Stimulated activated naive CD8-positive, alpha-beta T cell treated with anti-CD3 and anti-CD28 coated beads, Interleukin-15, amount 100 ng/mL, for 72 hours (primary cell): ENCODE results near the gene CCPG1.
"Not testable (repeated sequence)": the region's sequence is repeated elsewhere in the genome, so short reads cannot be mapped to it uniquely, and the experiment has no call there.

Experiments used
- ATAC-seq: fragments of 150-1000 bp; cut with Tn5 transposase; 2 replicates; pipeline ENCODE4 v1.10.0; 2021; ENCODE audit warnings: mild to moderate bottlenecking, moderate library complexity
- DNase-seq, 2 donors: peaks; one replicate each; pipeline ENCODE4 v3.0.0; 2021 to 2022
- H3K27ac Mint-ChIP-seq, 2 donors: one replicate each; pipeline ENCODE4 v1.8.0; 2022; ENCODE audit warnings: mild to moderate bottlenecking in 2 of 2, mixed read lengths in 2 of 2, moderate library complexity in 2 of 2
- H3K27me3 Mint-ChIP-seq: one replicate; pipeline ENCODE4 v1.8.0; 2022; ENCODE audit warnings: mixed read lengths
- H3K4me1 Mint-ChIP-seq: one replicate; pipeline ENCODE4 v1.8.0; 2022; ENCODE audit warnings: mild to moderate bottlenecking, mixed read lengths
- H3K4me3 Mint-ChIP-seq, 2 donors: one replicate each; pipeline ENCODE4 v1.8.0; 2022; ENCODE audit warnings: mild to moderate bottlenecking in 2 of 2, mixed read lengths in 2 of 2, moderate library complexity in 1 of 2
- H3K9me3 Mint-ChIP-seq, 2 donors: one replicate each; pipeline ENCODE4 v1.8.0; 2022; ENCODE audit warnings: mixed read lengths in 2 of 2

The CCPG1 gene

GRCh38 chr15:55402707-55403106 lies 5.5 kb downstream of the CCPG1 start:
- peak; percentile 5 to 21 for DNase-seq

GRCh38 chr15:55401786-55402246 lies 6.3 kb downstream of the CCPG1 start:
- peak overlapping the region in 1 of 2 donors; percentile 52 for H3K27ac Mint-ChIP-seq
- no peaks in the 10 kb centered on the region for H3K27me3 Mint-ChIP-seq
- H3K4me3 Mint-ChIP-seq = no peak overlapping the region
- H3K9me3 Mint-ChIP-seq = no peaks in the 10 kb centered on the region
- DNase-seq (no peak), ATAC-seq (no peak)
- peaks cover 53% of the 10 kb centered on the region for H3K4me1 Mint-ChIP-seq

More at GRCh38 chr15:55402707-55403106, 5.5 kb downstream of the CCPG1 start:
- Mint-ChIP-seq H3K4me1 (peaks cover 60% of the 10 kb centered on the region), H3K9me3 (no peaks in the 10 kb centered on the region), H3K4me3 (peak overlapping the region; percentile 36 to 79), H3K27me3 (no peaks in the 10 kb centered on the region), H3K27ac (peak overlapping the region; percentile 97 to 98)
- ATAC-seq = peak; percentile 87

- H3K27ac Mint-ChIP-seq, H3K9me3 Mint-ChIP-seq, H3K4me3 Mint-ChIP-seq, ATAC-seq, H3K27me3 Mint-ChIP-seq, DNase-seq: not testable (repeated sequence)
- peaks cover 43% of the 10 kb centered on the region for H3K4me1 Mint-ChIP-seq
Observed at GRCh38 chr15:55400050-55400449, 8.1 kb downstream of the CCPG1 start.

GRCh38 chr15:55398243-55398642 lies 9.9 kb downstream of the CCPG1 start:
- Mint-ChIP-seq H3K4me3 (no peak overlapping the region), H3K27ac (no peak overlapping the region), H3K9me3 (peaks cover 10 to 13% of the 10 kb centered on the region in 2 donors), H3K27me3 (no peaks in the 10 kb centered on the region), H3K4me1 (peaks cover 40% of the 10 kb centered on the region)
- ATAC-seq = no peak
- DNase-seq = no peak

GRCh38 chr15:55394694-55395093 lies 13.5 kb downstream of the CCPG1 start:
- peak overlapping the region in 1 of 2 donors; percentile 79 for H3K27ac Mint-ChIP-seq
- H3K4me3 Mint-ChIP-seq = no peak overlapping the region
- ATAC-seq (no peak), DNase-seq (no peak)
- no peaks in the 10 kb centered on the region for H3K27me3 Mint-ChIP-seq
- peaks cover 10 to 13% of the 10 kb centered on the region in 2 donors for H3K9me3 Mint-ChIP-seq
- H3K4me1 Mint-ChIP-seq = peaks cover 19% of the 10 kb centered on the region

- DNase-seq (no peak), ATAC-seq (peak; percentile 53)
- Mint-ChIP-seq H3K27me3 (no peaks in the 10 kb centered on the region), H3K27ac (peak overlapping the region in 1 of 2 donors; percentile 9), H3K4me1 (peaks cover 21% of the 10 kb centered on the region), H3K9me3 (no peaks in the 10 kb centered on the region), H3K4me3 (no peak overlapping the region)
Observed at GRCh38 chr15:55389264-55389607, 18.9 kb downstream of the CCPG1 start.

GRCh38 chr15:55387027-55387426 lies 21.1 kb downstream of the CCPG1 start:
- DNase-seq = no peak
- H3K27ac Mint-ChIP-seq = peak overlapping the region in 1 of 2 donors; percentile 64
- no peak for ATAC-seq
- H3K9me3 Mint-ChIP-seq = no peaks in the 10 kb centered on the region
- peaks cover 9% of the 10 kb centered on the region for H3K4me1 Mint-ChIP-seq
- no peak overlapping the region for H3K4me3 Mint-ChIP-seq
- H3K27me3 Mint-ChIP-seq = no peaks in the 10 kb centered on the region

GRCh38 chr15:55383687-55384086 lies 24.5 kb downstream of the CCPG1 start:
- ATAC-seq (no peak), DNase-seq (no peak)
- no peaks in the 10 kb centered on the region for H3K4me1 Mint-ChIP-seq
- no peak overlapping the region for H3K27ac Mint-ChIP-seq
- H3K4me3 Mint-ChIP-seq = no peak overlapping the region
- no peaks in the 10 kb centered on the region for H3K9me3 Mint-ChIP-seq
- H3K27me3 Mint-ChIP-seq = no peaks in the 10 kb centered on the region

GRCh38 chr15:55381595-55381994 lies 26.6 kb downstream of the CCPG1 start:
- Mint-ChIP-seq H3K4me1 (no peaks in the 10 kb centered on the region), H3K4me3 (no peak overlapping the region), H3K27ac (no peak overlapping the region), H3K9me3 (no peaks in the 10 kb centered on the region), H3K27me3 (no peaks in the 10 kb centered on the region)
- DNase-seq (no peak), ATAC-seq (no peak)

GRCh38 chr15:55379095-55379494 lies 29.1 kb downstream of the CCPG1 start:
- DNase-seq (no peak), ATAC-seq (no peak)
- H3K4me3 Mint-ChIP-seq = no peak overlapping the region
- H3K9me3 Mint-ChIP-seq = no peaks in the 10 kb centered on the region
- H3K4me1 Mint-ChIP-seq = no peaks in the 10 kb centered on the region
- no peaks in the 10 kb centered on the region for H3K27me3 Mint-ChIP-seq
- no peak overlapping the region for H3K27ac Mint-ChIP-seq

- no peaks in the 10 kb centered on the region for H3K27me3 Mint-ChIP-seq
Observed at GRCh38 chr15:55372701-55373440, 35.3 kb downstream of the CCPG1 start.

GRCh38 chr15:55366981-55367380 lies 41.2 kb downstream of the CCPG1 start:
- no peaks in the 10 kb centered on the region for H3K27me3 Mint-ChIP-seq
- ATAC-seq = no peak
- H3K4me1 Mint-ChIP-seq = no peaks in the 10 kb centered on the region
- H3K4me3 Mint-ChIP-seq = no peak overlapping the region
- H3K9me3 Mint-ChIP-seq = no peaks in the 10 kb centered on the region
- no peak for DNase-seq
- H3K27ac Mint-ChIP-seq = no peak overlapping the region

More at GRCh38 chr15:55372701-55373440, 35.3 kb downstream of the CCPG1 start:
- no peak for ATAC-seq
- Mint-ChIP-seq H3K4me1 (peaks cover 12% of the 10 kb centered on the region), H3K27ac (peak overlapping the region in 1 of 2 donors; percentile 89), H3K4me3 (no peak overlapping the region), H3K9me3 (no peaks in the 10 kb centered on the region)
- DNase-seq = no peak

GRCh38 chr15:55362641-55363040 lies 45.5 kb downstream of the CCPG1 start:
- Mint-ChIP-seq H3K9me3 (no peaks in the 10 kb centered on the region), H3K4me1 (no peaks in the 10 kb centered on the region), H3K27ac (no peak overlapping the region), H3K4me3 (no peak overlapping the region), H3K27me3 (no peaks in the 10 kb centered on the region)
- ATAC-seq (no peak), DNase-seq (no peak)

GRCh38 chr15:55361048-55361447 lies 47.1 kb downstream of the CCPG1 start:
- Mint-ChIP-seq H3K27ac (peak overlapping the region in 1 of 2 donors; percentile 70), H3K4me3 (no peak overlapping the region), H3K4me1 (no peaks in the 10 kb centered on the region), H3K27me3 (no peaks in the 10 kb centered on the region), H3K9me3 (no peaks in the 10 kb centered on the region)
- no peak for DNase-seq
- no peak for ATAC-seq

GRCh38 chr15:55360256-55360655 lies 47.9 kb downstream of the CCPG1 start:
- Mint-ChIP-seq H3K27me3 (no peaks in the 10 kb centered on the region), H3K27ac (no peak overlapping the region), H3K9me3 (no peaks in the 10 kb centered on the region), H3K4me3 (no peak overlapping the region), H3K4me1 (no peaks in the 10 kb centered on the region)
- ATAC-seq (no peak), DNase-seq (no peak)

- Mint-ChIP-seq H3K9me3 (no peaks in the 10 kb centered on the region), H3K4me1 (no peaks in the 10 kb centered on the region), H3K4me3 (no peak overlapping the region), H3K27ac (peak overlapping the region in 1 of 2 donors; percentile 6), H3K27me3 (no peaks in the 10 kb centered on the region)
- ATAC-seq = no peak
- DNase-seq = no peak
Observed at GRCh38 chr15:55358471-55358870, 49.7 kb downstream of the CCPG1 start.

GRCh38 chr15:55357774-55358173 lies 50.4 kb downstream of the CCPG1 start:
- no peak overlapping the region for H3K27ac Mint-ChIP-seq

More at GRCh38 chr15:55357774-55358173, 50.4 kb downstream of the CCPG1 start:
- H3K27me3 Mint-ChIP-seq = no peaks in the 10 kb centered on the region
- no peaks in the 10 kb centered on the region for H3K9me3 Mint-ChIP-seq
- no peak overlapping the region for H3K4me3 Mint-ChIP-seq
- ATAC-seq = no peak
- no peaks in the 10 kb centered on the region for H3K4me1 Mint-ChIP-seq
- DNase-seq = no peak
